Measurements from ENCODE around the gene PPARG.
"Not testable (repeated sequence)": the region's sequence is repeated elsewhere in the genome, so short reads cannot be mapped to it uniquely, and the experiment has no call there.

The PPARG gene

GRCh38 chr3:12285003-12285555, 3.8 kb upstream of the PPARG start:
- H2AFZ ChIP-seq (ENCODE audit: low read depth, low read length): no peak overlapping the region
- no peaks in the 10 kb centered on the region for H3K36me3 ChIP-seq (ENCODE audit: insufficient read depth, low read length)
- ATAC-seq (ENCODE audit: insufficient read depth, low read depth): no peak
- H3K4me1 ChIP-seq (ENCODE audit: insufficient read depth, low read length): no peaks in the 10 kb centered on the region
- H3K79me2 ChIP-seq (ENCODE audit: insufficient read depth, low read length): no peaks in the 10 kb centered on the region
- no peaks in the 10 kb centered on the region for H4K20me1 ChIP-seq (ENCODE audit: insufficient read depth, low read length)
- no peak overlapping the region for H3K9ac ChIP-seq (ENCODE audit: low read depth, low read length)
- H3K4me2 ChIP-seq (ENCODE audit: insufficient read depth, low read length): no peak overlapping the region
- TF ChIP-seq EZH2 (IDR thresholded peaks at IDR 0.05; ENCODE audit: borderline replicate concordance, low read depth, low read length, severe bottlenecking) (no peak), CTCF (IDR thresholded peaks at IDR 0.05; ENCODE audit: borderline replicate concordance, extremely low read depth, low read length, poor library complexity, severe bottlenecking) (no peak)
- H3K4me3 ChIP-seq (ENCODE audit: low read depth in 1 of 2, low read length in 2 of 2): no peak overlapping the region
- DNase-seq: no peak
- no peaks in the 10 kb centered on the region for H3K27me3 ChIP-seq (ENCODE audit: insufficient read depth, low read length, poor library complexity)
- no peaks in the 10 kb centered on the region for H3K9me3 ChIP-seq (ENCODE audit: insufficient read depth, low read length, severe bottlenecking)
- H3K27ac ChIP-seq (ENCODE audit: low read length): no peak overlapping the region

- not testable (repeated sequence) for H3K9me3 ChIP-seq (ENCODE audit: insufficient read depth, low read length, severe bottlenecking); ATAC-seq (ENCODE audit: insufficient read depth, low read depth); H3K36me3 ChIP-seq (ENCODE audit: insufficient read depth, low read length); H2AFZ ChIP-seq (ENCODE audit: low read depth, low read length); H3K27ac ChIP-seq (ENCODE audit: low read length); H3K4me1 ChIP-seq (ENCODE audit: insufficient read depth, low read length); H3K4me2 ChIP-seq (ENCODE audit: insufficient read depth, low read length); H3K9ac ChIP-seq (ENCODE audit: low read depth, low read length); H3K4me3 ChIP-seq (ENCODE audit: low read depth in 1 of 2, low read length in 2 of 2); H3K79me2 ChIP-seq (ENCODE audit: insufficient read depth, low read length); H3K27me3 ChIP-seq (ENCODE audit: insufficient read depth, low read length, poor library complexity); H4K20me1 ChIP-seq (ENCODE audit: insufficient read depth, low read length); DNase-seq
Observed at GRCh38 chr3:12285779-12286178, 3.1 kb upstream of the PPARG start.

GRCh38 chr3:12286504-12286903, 2.4 kb upstream of the PPARG start:
- Histone ChIP-seq H3K27ac (ENCODE audit: low read length) (no peak overlapping the region), H3K4me1 (ENCODE audit: insufficient read depth, low read length) (no peaks in the 10 kb centered on the region), H3K9me3 (ENCODE audit: insufficient read depth, low read length, severe bottlenecking) (no peaks in the 10 kb centered on the region), H3K9ac (ENCODE audit: low read depth, low read length) (no peak overlapping the region), H3K79me2 (ENCODE audit: insufficient read depth, low read length) (no peaks in the 10 kb centered on the region), H2AFZ (ENCODE audit: low read depth, low read length) (no peak overlapping the region), H3K4me3 (ENCODE audit: low read depth in 1 of 2, low read length in 2 of 2) (no peak overlapping the region), H4K20me1 (ENCODE audit: insufficient read depth, low read length) (no peaks in the 10 kb centered on the region), H3K27me3 (ENCODE audit: insufficient read depth, low read length, poor library complexity) (no peaks in the 10 kb centered on the region), H3K4me2 (ENCODE audit: insufficient read depth, low read length) (no peak overlapping the region), H3K36me3 (ENCODE audit: insufficient read depth, low read length) (no peaks in the 10 kb centered on the region)
- no peak for DNase-seq
- ATAC-seq (ENCODE audit: insufficient read depth, low read depth): no peak
- TF ChIP-seq CTCF (IDR thresholded peaks at IDR 0.05; ENCODE audit: borderline replicate concordance, extremely low read depth, low read length, poor library complexity, severe bottlenecking): no peak
- TF ChIP-seq EZH2 (IDR thresholded peaks at IDR 0.05; ENCODE audit: borderline replicate concordance, low read depth, low read length, severe bottlenecking): no peak

- Histone ChIP-seq H3K9me3 (ENCODE audit: insufficient read depth, low read length, severe bottlenecking) (no peaks in the 10 kb centered on the region), H3K4me3 (ENCODE audit: low read depth in 1 of 2, low read length in 2 of 2) (no peak overlapping the region), H2AFZ (ENCODE audit: low read depth, low read length) (no peak overlapping the region), H3K27me3 (ENCODE audit: insufficient read depth, low read length, poor library complexity) (no peaks in the 10 kb centered on the region), H3K36me3 (ENCODE audit: insufficient read depth, low read length) (no peaks in the 10 kb centered on the region), H3K9ac (ENCODE audit: low read depth, low read length) (no peak overlapping the region), H3K79me2 (ENCODE audit: insufficient read depth, low read length) (no peaks in the 10 kb centered on the region), H4K20me1 (ENCODE audit: insufficient read depth, low read length) (no peaks in the 10 kb centered on the region), H3K27ac (ENCODE audit: low read length) (no peak overlapping the region), H3K4me2 (ENCODE audit: insufficient read depth, low read length) (no peak overlapping the region), H3K4me1 (ENCODE audit: insufficient read depth, low read length) (no peaks in the 10 kb centered on the region)
- DNase-seq: no peak
- TF ChIP-seq CTCF (IDR thresholded peaks at IDR 0.05; ENCODE audit: borderline replicate concordance, extremely low read depth, low read length, poor library complexity, severe bottlenecking) (no peak), EZH2 (IDR thresholded peaks at IDR 0.05; ENCODE audit: borderline replicate concordance, low read depth, low read length, severe bottlenecking) (no peak)
- ATAC-seq (ENCODE audit: insufficient read depth, low read depth): no peak
Observed at GRCh38 chr3:12286927-12287726, 1.7 kb upstream of the PPARG start.
